AML-193 (cell line): ENCODE data around the gene AUNIP.

Source experiments
- DNase-seq, 2 experiments: peaks; one replicate each; lab custom pipeline; 2025; lab: John Stamatoyannopoulos, UW

AUNIP gene

DNA sequence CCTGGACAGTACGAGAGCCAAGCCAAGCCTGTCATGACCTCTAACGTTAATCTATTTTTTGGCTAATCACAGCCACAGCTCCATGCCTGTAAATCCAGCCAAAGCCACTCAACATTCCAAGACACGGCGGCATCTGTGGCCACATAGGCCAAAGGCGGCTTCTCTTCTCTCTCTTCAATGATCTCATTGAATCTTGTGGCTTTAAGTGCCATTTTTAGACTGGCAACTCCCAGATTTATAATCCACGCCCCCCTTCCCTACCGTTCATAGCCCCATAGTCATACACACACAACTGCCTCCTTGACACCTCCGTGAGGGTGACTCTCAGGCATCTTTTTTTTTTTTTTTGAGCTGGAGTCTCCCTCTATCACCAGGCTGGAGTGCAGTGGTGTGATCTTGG lies 64.9 kb downstream of the AUNIP start:
- no peak for DNase-seq

DNA sequence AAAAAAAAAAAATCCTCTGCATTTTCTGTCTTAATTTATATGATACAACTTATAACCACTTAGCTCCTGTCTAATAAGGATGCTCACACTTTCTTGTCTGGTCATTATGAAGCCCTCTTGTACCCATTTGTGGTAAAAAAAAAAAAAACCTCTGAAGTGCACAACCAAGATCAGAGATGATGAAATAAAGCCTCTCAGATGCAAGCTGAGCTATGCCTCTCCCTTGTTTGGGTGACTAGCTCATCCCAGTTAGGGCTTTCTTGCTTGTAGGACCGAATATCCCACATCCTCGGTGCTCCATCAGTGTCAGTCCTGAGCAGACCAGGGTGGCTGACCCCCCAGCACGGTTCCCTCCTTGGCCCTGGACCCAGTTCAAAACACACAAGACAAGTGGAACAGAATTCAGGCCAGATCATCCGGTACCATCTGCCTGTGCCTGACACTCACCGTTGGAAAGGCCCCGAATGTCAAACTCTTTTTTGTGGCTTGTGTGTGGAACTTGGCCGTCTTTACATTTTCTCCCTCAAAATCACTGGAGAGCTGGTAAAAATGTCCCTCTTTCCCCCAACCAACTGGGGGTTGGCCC lies 65.6 kb downstream of the AUNIP start:
- DNase-seq = no peak

DNA sequence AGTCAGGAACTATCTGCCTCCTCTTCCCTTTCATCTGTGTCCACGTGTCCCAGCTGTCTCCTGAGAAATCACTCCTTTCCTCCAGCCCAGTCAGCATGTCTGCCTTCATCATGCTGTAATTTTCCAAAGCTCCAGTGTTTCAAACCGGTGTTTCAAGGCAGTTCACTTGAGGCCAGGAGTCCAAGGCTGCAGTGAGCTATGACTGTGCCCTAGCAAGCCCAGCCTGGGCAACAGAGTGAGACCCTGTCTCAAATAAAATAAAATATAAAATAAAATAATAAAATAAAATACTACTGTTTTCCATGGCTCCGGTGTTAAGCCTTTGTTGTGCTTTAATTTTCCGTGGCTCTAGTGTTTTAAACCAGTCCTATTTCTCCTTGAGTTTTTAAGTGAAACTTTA lies 67.1 kb downstream of the AUNIP start:
- no peak for DNase-seq

DNA sequence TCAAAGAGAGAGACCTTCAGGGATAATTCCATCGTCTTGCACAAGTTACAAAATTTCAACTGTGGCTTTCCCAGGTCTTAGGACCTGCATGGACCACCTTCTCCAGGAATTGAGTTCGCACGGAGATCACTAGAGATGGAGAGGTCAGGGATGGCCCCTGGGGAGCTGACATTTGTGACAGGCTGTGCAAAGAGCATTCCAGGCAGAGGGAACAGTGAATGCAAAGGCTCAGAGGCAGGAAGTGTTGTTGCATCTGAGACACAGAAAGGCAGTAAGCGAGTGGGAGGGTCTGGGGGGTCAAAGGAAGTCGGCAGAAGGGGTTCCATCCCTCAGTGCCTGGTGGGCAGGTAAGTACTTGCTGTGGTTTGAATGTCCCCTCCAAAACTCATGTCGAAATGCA lies 68.8 kb downstream of the AUNIP start:
- no peak for DNase-seq

DNA sequence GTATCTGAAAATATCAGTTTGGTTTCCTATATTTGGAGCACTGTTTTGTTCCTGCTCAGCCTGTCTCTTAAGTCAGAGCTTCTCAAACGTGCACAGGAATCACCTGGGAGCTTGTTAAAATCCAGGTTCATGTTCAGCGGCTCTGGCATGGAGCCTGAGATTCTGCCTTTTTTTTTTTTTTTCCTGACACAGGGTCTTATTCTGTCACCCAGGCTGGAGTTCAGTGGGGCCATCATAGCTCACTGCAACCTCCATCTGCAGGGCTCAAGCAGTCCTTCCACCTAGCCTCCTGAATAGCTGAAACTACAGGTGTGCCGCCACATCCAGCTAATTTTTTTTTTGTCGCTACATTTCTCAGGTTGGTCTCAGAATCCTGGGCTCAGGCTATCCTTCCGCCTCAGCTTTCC lies 71.5 kb downstream of the AUNIP start:
- DNase-seq = no peak

DNA sequence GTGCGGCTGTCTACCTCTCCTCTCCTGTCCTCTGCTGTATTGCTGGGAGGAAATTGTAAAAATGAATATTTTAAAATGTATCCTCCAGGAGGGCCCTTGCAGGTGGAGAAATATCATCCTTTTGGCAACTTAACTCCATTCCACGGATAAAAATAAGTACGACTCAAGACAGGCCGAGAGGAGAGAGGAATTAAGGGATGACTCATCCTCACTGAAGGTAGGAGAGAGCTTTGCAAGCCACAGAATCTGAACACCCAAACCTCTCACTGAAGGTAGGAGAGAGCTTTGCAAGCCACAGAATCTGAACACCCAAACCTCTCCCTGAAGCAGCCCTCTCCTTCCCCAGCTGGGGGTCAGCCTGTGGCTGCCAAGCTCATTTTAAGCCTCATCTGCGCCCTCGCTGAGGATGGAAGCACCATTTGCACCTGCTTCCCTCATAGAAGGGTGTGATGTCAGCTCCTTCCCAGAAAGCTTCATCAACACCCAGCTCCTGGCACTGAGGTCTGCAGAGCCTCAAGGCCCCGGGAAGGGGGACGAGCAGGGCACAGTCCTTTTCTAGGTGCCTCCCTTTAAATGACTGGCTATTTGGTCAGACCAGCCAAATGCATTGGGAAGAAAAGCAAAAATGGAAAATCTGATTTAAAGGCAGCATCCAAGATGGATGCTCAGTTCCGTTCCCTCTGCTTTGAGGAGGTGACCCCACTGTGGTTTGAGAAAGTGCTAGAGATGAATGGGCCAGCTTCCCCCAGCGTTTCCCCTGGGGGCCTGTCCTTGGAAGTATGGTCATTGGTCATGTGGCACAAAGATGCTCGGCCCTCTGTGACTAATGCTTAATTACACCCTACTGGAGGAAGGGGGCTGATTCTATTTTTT lies 72.1 kb downstream of the AUNIP start:
- no peak for DNase-seq

DNA sequence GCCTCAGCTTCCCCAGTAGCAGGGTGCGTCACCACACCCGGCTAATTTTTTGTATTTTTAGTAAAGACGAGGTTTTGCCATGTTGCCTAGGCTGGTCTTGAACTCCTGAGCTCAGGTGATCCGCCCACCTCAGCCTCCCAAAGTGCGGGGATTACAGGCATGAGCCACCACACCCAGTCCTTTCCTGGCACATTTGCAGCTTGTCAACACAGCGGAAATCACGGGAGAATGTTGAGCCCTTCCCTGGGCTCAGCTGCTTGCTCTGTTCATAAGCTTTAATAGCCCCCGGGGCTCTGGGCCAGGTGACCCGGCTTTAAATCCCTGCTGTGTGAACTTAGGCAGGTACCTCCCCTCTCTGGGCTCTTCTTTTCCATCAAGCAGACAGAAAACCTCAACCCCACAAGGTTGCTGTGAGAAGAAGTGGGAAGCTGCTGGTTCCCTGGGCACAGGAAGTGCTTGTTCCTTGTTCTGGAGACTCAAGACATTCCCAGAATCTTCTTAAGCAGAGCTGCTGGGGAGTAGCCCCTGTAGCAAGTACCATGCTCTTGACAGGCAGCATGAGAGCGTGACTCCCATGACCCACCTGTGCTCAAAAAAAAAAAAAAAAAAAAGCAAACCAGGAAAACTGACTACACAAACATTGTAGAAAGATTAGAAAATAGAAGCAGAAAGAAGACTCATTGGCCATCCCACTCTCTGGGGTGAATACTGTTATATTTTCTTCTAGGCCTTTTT lies 73.8 kb downstream of the AUNIP start:
- no peak for DNase-seq

DNA sequence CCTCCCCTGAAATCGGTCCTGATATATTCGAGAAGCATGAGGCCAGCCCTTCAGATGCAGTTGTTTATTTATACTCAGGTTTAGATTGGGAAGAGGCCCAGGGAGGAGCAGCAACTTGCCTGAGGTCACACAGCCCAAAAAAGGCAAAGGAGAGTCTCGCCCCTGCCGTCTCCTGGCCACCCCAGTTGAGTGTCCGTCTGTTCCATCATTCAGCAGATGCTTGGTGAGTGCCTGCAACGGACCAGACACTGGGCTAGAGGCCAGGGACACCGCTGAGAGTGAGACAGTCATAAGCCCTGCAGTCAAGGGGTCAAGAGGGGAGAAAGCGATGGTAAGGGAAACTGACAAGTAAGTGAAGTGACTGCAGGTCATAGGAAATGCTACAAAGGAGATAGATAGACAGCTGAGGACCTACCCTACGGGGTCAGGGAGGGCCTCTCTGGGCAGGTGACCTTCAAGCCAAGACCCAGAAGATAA lies 74.6 kb downstream of the AUNIP start:
- no peak for DNase-seq
